GM23248 (cell line): Measurements from ENCODE around the gene L3MBTL1. TPM values are rescaled to one million over a fixed set of nuclear protein-coding genes. Genes with fewer than 3 reads are reported as not detected.

Source experiments
- DNase-seq: peaks from one replicate; pipeline ENCODE4 v3.0.0-alpha.2; 2015
- H2AFZ ChIP-seq: fragments of 200-600 bp; sonication (generic); 2 replicates; pipeline ENCODE4 v1.6.1; 2016; ENCODE audit warnings: antibody characterized with exemption
- H3F3A ChIP-seq: fragments of 200-600 bp; sonication (generic); 2 replicates; pipeline ENCODE4 v1.6.1; 2016; ENCODE audit warnings: mild to moderate bottlenecking, antibody characterized with exemption, mixed run types; ENCODE audit not compliant: insufficient read depth
- H3K27ac ChIP-seq: fragments of 200-600 bp; sonication (generic); 2 replicates; pipeline ENCODE4 v1.5.1; 2016; ENCODE audit warnings: mild to moderate bottlenecking
- H3K27me3 ChIP-seq: fragments of 200-600 bp; sonication (generic); replicated peaks from 2 replicates; pipeline ENCODE4 v1.6.1; 2016; ENCODE audit warnings: mild to moderate bottlenecking; ENCODE audit not compliant: insufficient read depth
- H3K36me3 ChIP-seq: fragments of 200-600 bp; sonication (generic); 2 replicates; pipeline ENCODE4 v1.6.1; 2016; ENCODE audit warnings: low read depth, mild to moderate bottlenecking
- H3K4me1 ChIP-seq: fragments of 200-600 bp; sonication (generic); 2 replicates; pipeline ENCODE4 v1.6.1; 2016; ENCODE audit warnings: mild to moderate bottlenecking; ENCODE audit not compliant: insufficient read depth
- H3K4me2 ChIP-seq: fragments of 200-600 bp; sonication (generic); one replicate; pipeline ENCODE4 v1.6.1; 2016; ENCODE audit warnings: mild to moderate bottlenecking; ENCODE audit not compliant: unreplicated experiment
- H3K4me3 ChIP-seq: fragments of 200-600 bp; sonication (generic); 2 replicates; pipeline ENCODE4 v1.5.1; 2016; ENCODE audit warnings: mild to moderate bottlenecking
- H3K79me2 ChIP-seq: fragments of 200-600 bp; sonication (generic); 2 replicates; pipeline ENCODE4 v1.6.1; 2016; ENCODE audit warnings: mild to moderate bottlenecking; ENCODE audit not compliant: insufficient read depth
- H3K9ac ChIP-seq: fragments of 200-600 bp; sonication (generic); 2 replicates; pipeline ENCODE4 v1.6.1; 2016; ENCODE audit warnings: mild to moderate bottlenecking
- H3K9me2 ChIP-seq: fragments of 200-600 bp; sonication (generic); 2 replicates; pipeline ENCODE4 v1.6.1; 2016; ENCODE audit warnings: mixed run types, mild to moderate bottlenecking, moderate library complexity; ENCODE audit not compliant: insufficient read depth
- H3K9me3 ChIP-seq: fragments of 200-600 bp; sonication (generic); one replicate; pipeline ENCODE4 v1.6.1; 2017; ENCODE audit warnings: low read depth
- H4K20me1 ChIP-seq: fragments of 200-600 bp; sonication (generic); 2 replicates; pipeline ENCODE4 v1.6.0; 2016; ENCODE audit not compliant: insufficient read depth
- EZH2 ChIP-seq: fragments of 200-600 bp; sonication (generic); IDR thresholded peaks from 2 replicates; pipeline ENCODE4 v1.6.1; 2018; ENCODE audit warnings: antibody characterized with exemption, mild to moderate bottlenecking; ENCODE audit not compliant: insufficient read depth, poor library complexity, severe bottlenecking
- EZH2phosphoT487 ChIP-seq: fragments of 200-600 bp; sonication (generic); IDR thresholded peaks from 2 replicates; pipeline ENCODE4 v1.6.1; 2018; ENCODE audit warnings: antibody characterized with exemption, moderate library complexity, mild to moderate bottlenecking, low read depth; ENCODE audit not compliant: insufficient read depth
- WGBS, 2 experiments: methylation state at CpG; one replicate each; pipeline ENCODE4 v1.1.6; 2015 to 2017; ENCODE audit warnings: low lambda C conversion rate in 2 of 2, low coverage in 1 of 2; ENCODE audit errors: missing lambda C conversion rate in 2 of 2; 5-methylcytosine and 5-hydroxymethylcytosine counted together
- in situ Hi-C: fragments of 300-500 bp; cut with MboI; formaldehyde crosslinking; loops from 2 replicates; pipeline ENCODE4 v1.15.0; 2020
- polyA plus RNA-seq: library from polyadenylated mRNA; unstranded; fragments of >200 nt; fragmentation: Nextera tagmentation; extraction: Ambion mirVana; gene quantifications from 2 replicates; pipeline ENCODE4 v1.2.1, GENCODE V29; 2016
- total RNA-seq: library from RNA; depleted of rRNA; stranded (reverse); fragments of >200 nt; shearing (Covaris generic); gene quantifications from 2 replicates; pipeline ENCODE4 v1.2.3, GENCODE V29; 2014

The L3MBTL1 gene
- total and polyA plus RNA-seq, 2 experiments from 2014 or later = 0.22 to 0.35 TPM

DNA sequence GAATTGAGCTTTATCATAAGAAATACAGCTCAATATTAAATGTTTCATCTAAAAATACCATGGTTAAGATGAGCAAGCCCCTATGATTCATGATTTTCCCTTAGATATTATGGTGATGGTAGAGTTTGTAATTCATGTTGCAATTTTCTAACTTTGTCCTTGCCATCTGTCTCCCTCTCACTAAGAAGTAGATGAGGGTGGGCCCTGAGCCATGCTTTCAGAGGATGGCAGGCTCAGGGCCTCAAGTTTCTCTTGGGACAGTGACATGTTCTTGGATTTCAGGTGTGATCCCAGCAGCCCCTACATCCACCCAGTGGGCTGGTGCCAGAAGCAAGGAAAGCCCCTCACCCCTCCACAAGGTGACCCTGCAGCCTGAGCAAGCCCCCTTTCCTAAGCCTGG is 25.6 kb downstream of the L3MBTL1 start:
- no peaks in the 10 kb centered on the region for H3F3A ChIP-seq
- no peaks in the 10 kb centered on the region for H3K9me3 ChIP-seq
- H3K79me2 ChIP-seq = no peaks in the 10 kb centered on the region
- peak; percentile 82 for DNase-seq
- H3K4me3 ChIP-seq = no peak overlapping the region
- H3K27ac ChIP-seq = peak overlapping the region; percentile 16; the same call in 1 of the 2 replicates
- H3K9ac ChIP-seq = no peak overlapping the region
- no peaks in the 10 kb centered on the region for H4K20me1 ChIP-seq
- H3K4me2 ChIP-seq = peak overlapping the region; percentile 27
- TF ChIP-seq EZH2phosphoT487 (no peak), EZH2 (no peak)
- no peak overlapping the region for H2AFZ ChIP-seq
- in situ Hi-C loops = loop anchor here (10.0 kb wide), 1 partner anchor 552 kb away; no protein-coding TSS in a partner anchor
- no peaks in the 10 kb centered on the region for H3K27me3 ChIP-seq
- H3K4me1 ChIP-seq = peaks cover 7% of the 10 kb centered on the region
- H3K36me3 ChIP-seq = no peaks in the 10 kb centered on the region
- H3K9me2 ChIP-seq = no peaks in the 10 kb centered on the region

DNA sequence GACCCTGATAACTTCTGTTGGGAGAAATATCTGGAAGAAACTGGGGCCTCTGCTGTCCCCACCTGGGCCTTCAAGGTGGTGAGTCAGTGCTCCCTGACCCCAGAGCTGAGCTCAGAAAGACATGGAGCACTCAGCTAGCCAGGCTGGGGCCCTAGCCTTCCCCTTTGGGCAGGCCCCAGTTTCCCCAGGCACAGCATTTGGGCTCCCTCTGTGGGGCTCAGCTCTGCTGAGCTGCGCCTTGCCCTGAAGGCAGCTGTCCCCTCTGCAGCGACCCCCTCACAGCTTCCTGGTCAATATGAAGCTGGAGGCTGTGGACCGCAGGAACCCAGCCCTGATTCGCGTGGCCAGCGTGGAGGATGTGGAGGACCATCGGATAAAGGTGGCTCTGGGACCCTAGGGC is 26.5 kb downstream of the L3MBTL1 start:
- in situ Hi-C loops = loop anchor here (10.0 kb wide), 1 partner anchor 551 kb away; no protein-coding TSS in a partner anchor

DNA sequence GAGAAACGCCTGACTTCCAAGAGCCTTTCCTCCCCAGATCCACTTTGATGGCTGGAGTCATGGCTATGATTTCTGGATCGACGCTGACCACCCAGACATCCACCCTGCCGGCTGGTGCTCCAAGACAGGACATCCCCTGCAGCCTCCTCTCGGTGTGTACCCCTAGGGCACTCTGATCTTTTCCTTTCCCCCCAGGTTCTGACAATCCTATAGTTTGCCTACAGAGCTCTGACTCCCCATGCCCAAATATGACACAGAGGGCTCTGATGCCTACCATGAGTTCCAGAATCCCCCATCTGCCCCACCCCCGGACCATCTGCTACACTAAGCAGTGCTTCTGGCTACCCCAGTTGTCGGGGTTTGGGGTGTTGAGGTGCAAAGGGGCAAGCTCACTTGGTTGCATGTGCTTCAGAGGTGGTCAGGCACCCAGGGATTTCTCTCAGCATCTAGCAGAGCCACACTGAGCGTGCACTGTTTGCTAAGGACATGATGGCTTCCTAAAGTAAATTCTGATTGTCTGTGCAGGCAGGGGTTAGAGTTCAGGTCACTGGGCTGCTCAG is 27.4 kb downstream of the L3MBTL1 start:
- in situ Hi-C loops = loop anchor here (10.0 kb wide), 1 partner anchor 550 kb away; no protein-coding TSS in a partner anchor
- Histone ChIP-seq H3K36me3 (no peaks in the 10 kb centered on the region), H3K4me3 (no peak overlapping the region), H3K9ac (no peak overlapping the region), H3K79me2 (no peaks in the 10 kb centered on the region), H3F3A (no peaks in the 10 kb centered on the region), H3K9me2 (no peaks in the 10 kb centered on the region), H3K4me1 (peaks cover 7% of the 10 kb centered on the region), H2AFZ (no peak overlapping the region), H3K27me3 (no peaks in the 10 kb centered on the region), H3K27ac (no peak overlapping the region), H3K4me2 (no peak overlapping the region), H3K9me3 (no peaks in the 10 kb centered on the region), H4K20me1 (no peaks in the 10 kb centered on the region)
- no peak for DNase-seq
- TF ChIP-seq EZH2phosphoT487 (no peak), EZH2 (no peak)
- 84 to 91% methylated on average over 8 of the region's 8 CpGs for WGBS, 2 experiments

More for the DNA sequence above, 26.5 kb downstream of the L3MBTL1 start:
- Histone ChIP-seq H3F3A (no peaks in the 10 kb centered on the region), H3K36me3 (no peaks in the 10 kb centered on the region), H3K9ac (no peak overlapping the region), H3K4me3 (no peak overlapping the region), H4K20me1 (no peaks in the 10 kb centered on the region), H3K27ac (no peak overlapping the region), H3K4me2 (no peak overlapping the region), H3K79me2 (no peaks in the 10 kb centered on the region), H3K9me3 (no peaks in the 10 kb centered on the region), H3K4me1 (peaks cover 7% of the 10 kb centered on the region), H2AFZ (no peak overlapping the region), H3K27me3 (no peaks in the 10 kb centered on the region), H3K9me2 (no peaks in the 10 kb centered on the region)
- WGBS, 2 experiments = 98 to 99% methylated on average over 7 of the region's 7 CpGs
- no peak for DNase-seq
- TF ChIP-seq EZH2 = no peak
- TF ChIP-seq EZH2phosphoT487 = no peak

DNA sequence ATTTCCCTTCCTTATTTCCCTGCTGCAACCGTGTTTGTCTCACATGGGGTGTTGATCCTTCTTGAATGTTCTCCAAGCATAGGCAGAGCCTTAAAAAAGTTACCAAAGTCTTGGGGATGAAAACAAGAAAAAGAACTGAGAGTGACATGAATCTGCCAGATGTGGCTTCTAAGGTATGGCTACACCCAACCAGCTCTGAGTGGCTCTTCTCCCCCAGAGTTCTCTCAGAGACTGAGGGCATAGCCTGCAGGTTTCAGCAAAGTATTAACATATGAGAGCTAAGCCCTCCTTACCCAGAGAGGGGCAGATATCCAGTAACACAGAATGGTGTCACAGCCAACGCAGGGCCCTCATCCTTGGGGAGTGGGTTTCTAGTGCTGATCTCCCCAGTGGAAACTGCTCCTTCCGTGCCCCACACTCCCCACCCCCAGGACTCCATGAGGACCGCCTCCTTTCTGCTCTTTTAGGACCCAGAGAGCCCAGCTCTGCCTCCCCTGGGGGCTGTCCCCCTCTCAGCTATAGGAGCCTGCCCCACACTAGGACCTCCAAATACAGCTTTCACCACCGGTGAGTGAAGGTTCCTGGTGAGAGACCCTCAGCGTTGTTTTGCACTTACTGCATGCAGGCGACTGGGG is 28.0 kb downstream of the L3MBTL1 start:
- H4K20me1 ChIP-seq = no peaks in the 10 kb centered on the region
- no peaks in the 10 kb centered on the region for H3K27me3 ChIP-seq
- 58 to 74% methylated on average over 7 of the region's 7 CpGs for WGBS, 2 experiments
- TF ChIP-seq EZH2phosphoT487 (no peak), EZH2 (no peak)
- no peak overlapping the region for H3K27ac ChIP-seq
- H3K4me1 ChIP-seq = peaks cover 7% of the 10 kb centered on the region
- no peak overlapping the region for H3K4me3 ChIP-seq
- H3K9me3 ChIP-seq = no peaks in the 10 kb centered on the region
- no peak overlapping the region for H2AFZ ChIP-seq
- H3K36me3 ChIP-seq = no peaks in the 10 kb centered on the region
- no peak overlapping the region for H3K9ac ChIP-seq
- no peaks in the 10 kb centered on the region for H3K79me2 ChIP-seq
- H3F3A ChIP-seq = no peaks in the 10 kb centered on the region
- in situ Hi-C loops = loop anchor here (10.0 kb wide), 1 partner anchor 549 kb away; no protein-coding TSS in a partner anchor
- no peak for DNase-seq
- no peak overlapping the region for H3K4me2 ChIP-seq
- H3K9me2 ChIP-seq = no peaks in the 10 kb centered on the region
